HG02840 (cell line): ENCODE measurements around the gene ADARB2.
"Not testable (repeated sequence)": the region's sequence is repeated elsewhere in the genome, so short reads cannot be mapped to it uniquely, and the experiment has no call there.

Experiments used
- ATAC-seq: cut with Tn5 transposase; IDR thresholded peaks from one replicate; pipeline ENCODE4 v1.9.1; 2021; ENCODE audit warnings: mild to moderate bottlenecking, moderate library complexity, moderate number of reproducible peaks; ENCODE audit not compliant: unreplicated experiment, low FRiP score

Gene ADARB2

DNA sequence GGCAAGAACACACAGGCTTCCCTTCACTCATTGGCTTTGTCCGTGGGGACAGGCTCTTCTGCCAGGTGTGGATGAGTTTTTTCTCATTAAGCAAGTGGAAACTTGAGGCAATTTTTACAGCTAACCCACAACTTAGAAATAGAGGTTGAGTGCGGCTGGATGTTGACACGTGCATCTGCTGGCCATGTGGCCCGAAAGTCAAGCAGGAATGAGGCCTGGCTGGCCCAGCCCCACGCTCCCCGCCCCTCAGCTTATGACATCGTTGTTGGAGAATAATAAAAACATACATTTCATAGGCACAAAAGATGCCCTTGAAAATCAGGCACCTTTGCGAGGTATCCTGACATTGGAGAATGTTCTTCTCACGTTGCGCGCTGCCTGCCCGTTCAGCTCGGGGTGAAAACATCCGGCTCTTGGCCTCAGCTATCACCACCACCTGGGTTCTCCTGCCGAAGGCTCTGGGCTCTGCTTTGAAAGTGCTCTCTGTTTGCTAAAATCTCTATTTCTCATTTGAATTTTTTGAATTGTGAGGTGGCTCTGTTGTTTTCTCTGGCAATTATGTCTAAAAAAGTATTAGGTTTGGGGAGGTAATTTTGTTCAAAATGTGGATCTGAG lies 370.4 kb downstream of the ADARB2 start:
- ATAC-seq: no peak

DNA sequence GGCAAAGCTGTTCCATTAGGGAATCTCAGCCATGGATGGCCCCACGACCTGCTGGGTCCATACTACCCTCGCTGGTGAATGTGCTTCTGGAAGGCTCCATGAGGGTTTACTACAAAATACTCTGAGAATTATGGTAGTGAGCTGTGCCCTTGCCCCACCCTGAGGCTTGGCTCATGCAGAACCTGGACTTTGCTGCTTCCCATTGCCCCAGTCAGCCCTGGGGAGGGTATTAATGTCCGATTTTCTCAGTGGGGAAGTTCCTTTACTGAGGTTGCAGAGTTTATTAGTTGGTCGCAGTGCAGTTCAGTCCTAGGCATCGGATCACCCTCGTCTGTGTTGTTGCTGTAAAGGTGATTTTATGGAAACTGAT lies 371.0 kb downstream of the ADARB2 start:
- no peak for ATAC-seq

DNA sequence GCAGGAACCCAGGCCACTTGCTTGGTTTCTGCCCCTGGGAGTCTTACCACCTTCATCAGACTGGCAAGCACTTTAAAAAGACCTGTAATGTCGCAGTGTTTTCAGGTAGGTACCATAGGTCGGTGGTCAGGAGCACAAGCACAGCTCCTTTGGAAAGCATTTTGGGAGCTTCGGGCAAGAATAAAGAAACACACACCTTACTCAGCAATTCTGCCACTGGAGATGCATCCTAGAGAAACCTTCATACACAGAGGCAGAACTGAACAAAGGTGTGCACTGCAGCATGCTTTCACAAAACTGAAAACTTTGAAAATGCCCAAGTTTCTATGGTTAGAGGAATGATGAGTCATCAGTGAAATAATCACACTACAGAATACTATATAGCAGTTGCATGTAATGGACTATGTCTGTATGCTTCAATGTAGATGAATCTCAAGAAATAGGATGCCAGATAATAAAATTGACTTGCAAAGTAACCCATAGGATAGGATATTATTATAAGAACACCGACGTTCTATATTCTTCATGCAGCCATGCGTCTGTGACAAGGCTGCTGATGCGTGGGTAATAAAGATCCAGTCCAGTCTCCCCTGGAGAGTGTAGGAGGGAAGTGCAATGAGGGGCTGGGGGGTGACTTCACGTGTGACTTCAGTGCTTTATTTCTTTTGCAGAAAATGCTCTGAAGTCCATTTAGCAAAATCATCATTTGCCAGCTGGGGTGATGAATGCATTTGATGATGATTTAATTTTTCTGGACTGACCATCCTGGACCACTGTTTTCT lies 371.6 kb downstream of the ADARB2 start:
- no peak for ATAC-seq

DNA sequence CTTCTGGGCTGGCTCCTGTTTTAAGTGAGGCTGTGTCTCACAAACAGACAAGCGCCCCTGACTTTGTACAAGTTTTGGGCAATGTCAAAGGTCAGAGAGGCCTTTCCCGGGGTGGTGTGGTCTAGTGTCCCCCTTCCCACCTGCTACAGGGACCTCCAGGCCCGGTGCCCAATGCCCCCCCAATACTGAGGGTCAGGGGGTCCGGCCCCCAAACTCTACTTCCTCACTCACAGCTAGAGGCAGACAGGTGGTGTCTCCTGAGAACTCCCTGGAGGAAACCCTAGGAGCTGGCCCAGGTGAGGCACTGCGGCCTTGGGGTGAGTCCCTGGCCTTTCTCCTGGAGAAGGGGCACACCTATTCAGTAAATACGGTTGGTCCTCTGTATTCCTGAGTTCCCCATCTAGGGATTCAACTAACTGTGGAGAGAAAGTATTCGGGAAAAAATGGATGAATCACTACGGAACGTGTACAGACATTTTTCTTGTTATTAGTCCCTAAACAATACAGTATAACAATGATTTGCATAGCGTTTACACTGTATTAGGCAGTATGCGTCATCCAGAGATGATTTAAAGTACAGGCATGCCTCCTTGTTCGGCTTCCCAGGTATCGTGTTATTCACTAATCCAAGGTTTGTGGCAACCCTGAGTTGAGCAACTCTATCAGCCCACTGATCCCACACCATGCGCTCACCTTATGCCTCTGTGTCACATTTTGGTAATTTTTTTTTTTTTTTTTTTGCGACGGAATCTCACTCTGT lies 373.0 kb downstream of the ADARB2 start:
- no peak for ATAC-seq

DNA sequence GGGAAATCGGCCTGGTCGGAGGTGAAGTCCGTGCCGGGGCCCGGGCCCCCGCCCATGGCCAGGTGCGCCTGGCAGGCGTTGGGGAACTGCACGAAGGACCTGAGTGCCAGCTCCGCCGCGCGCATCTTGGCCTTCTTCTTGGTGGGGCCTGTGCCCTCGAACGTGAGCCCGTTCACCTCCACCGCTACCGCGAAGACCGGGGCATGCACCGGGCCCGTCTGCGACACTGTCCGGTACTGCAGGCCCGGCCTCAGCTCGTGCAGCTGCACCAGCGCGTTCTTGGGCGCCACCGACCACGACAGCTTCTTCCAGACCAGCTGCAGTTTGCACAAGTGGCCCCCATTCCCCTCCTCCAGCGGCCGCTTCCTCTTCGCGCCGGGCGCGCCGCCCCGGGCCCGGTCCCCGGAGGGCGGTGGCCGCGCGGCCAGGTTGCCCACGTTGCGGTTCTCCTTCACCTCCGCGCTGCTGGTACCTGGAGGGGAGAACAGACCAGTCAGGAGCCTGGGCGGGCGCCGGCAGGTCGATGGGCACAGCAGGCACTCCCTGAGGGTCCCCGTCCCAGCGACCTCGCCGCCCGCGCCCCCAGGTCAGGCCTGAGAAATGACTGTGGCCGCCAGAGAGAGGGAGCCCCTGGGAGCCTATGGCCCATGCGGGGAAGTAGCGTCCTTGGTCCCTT lies 373.7 kb downstream of the ADARB2 start:
- no peak for ATAC-seq

DNA sequence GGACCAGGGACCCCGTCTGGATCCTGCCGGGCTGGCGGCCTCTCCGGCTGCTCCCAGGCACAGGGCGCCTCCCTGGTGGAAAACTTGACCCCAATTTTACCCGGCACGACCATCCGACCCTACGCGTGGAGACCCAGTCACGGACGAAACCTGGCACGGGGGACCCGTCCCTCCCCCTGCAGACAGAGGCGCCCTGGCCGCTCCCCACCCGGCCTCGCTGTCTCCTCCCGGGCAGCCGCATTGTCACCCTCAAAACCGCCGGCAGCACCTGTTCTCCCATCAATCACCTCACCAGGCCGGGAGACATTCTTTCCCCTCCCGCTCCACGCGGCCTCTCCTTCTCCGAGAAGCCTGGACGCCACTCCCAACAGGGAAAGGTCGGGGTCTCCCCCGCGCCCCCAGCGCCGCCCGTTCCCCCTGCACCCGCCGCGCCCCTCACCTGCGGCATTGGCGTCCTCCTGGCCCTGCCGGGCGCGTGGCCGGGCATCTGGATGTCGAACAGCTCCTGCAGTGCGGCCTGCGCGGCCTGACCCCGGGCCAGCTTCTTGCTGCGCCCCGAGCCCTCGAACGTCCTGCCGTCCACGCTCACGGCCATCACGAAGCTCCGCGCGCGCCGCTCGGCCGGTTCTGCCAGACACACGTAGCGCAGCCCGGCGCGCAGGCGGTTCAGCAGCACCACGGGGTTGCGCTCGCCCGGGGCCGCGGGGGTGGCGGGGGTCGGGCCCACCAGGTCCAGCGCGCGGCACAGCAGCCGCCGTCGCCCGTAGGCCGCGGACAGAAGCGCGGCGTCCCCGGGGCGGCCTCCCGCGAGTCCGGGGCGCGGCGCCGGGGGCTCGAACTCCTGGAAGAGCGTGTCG lies 374.5 kb downstream of the ADARB2 start:
- no peak for ATAC-seq

DNA sequence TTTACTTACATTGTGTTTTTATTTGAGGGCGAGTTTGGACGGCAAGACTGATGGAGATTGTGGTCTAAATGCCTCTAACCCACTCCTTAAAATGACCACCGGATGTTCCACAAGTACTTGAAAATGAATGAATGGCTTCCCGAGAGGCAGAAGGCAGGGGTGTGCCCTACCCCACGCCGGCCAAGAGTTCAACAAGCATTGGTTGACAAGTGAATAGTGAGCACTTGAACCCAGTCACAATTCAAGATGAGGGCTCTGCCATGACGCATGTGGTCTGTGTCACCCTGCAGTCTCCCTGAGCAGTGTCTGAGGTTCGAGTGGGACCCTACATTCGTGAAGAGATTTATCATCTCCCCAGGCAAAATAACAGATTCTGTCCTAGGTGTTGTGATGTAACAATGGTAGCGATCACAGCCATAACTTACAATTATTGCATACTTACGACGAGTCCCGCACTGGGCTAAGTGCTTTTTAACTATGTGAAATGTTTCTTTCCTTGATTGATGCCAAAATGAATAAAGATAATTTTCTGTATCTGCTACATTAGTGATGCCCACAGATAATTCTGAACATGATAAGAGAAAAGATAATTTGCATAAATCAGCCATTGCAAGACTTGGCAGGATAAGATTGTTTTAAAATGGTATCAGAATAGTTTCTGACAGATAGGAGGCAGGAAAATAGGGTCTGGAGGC lies 375.8 kb downstream of the ADARB2 start:
- no peak for ATAC-seq

DNA sequence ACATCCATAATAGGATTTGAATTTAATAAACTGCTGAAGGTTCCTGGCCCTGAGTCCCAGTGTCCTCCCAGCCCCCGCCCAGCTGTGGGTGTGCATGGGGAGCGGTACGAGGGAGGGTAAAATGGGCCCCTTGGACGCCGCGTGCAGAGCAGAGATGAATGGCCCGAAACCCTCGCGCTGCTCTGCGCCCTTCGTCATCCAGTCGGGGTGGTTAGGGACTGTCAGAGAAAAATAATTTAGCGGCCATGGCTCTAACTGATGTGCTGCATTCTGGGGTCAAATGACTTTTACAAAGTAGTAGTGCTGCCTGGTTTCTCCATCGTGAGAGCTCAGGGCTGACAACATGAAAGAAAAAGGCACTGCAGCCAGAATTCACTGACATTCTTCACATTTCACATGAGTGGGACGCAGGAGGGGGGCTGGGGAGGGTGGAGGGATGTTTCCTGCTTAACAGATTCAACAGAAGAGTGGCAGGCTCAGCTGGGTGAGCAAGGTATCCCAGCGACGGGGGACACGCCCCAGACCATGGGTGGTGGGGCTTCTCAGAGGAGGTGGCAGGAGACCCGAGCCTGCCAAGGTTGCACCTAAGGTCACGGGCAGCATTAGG lies 376.7 kb downstream of the ADARB2 start:
- no peak for ATAC-seq

DNA sequence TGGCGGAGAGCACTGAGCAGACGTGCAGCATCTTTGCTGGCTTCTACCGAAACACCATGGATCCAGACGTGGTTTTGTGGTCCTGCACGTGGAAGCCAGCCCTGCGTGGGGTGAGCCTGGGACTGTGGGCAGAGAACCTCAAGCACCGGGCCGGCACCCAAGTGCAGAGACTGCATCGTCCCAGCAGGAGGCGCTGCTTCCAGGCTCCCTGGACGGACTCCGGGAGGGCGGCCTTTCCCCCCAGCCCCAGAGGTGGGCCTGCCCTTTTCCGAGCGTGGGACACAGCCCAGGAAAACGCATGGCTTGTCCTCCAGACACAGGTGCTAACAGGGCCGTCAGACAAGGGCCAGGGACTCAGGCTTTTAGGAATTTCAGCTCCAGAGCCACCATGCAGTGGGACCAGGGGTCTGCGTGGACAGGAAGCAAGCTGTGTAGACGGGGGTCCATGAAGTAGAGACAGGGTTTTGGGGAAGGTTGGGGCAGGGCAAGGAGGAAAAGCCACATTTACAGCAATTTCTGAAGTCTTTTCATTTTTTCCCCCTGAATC lies 377.2 kb downstream of the ADARB2 start:
- no peak for ATAC-seq

DNA sequence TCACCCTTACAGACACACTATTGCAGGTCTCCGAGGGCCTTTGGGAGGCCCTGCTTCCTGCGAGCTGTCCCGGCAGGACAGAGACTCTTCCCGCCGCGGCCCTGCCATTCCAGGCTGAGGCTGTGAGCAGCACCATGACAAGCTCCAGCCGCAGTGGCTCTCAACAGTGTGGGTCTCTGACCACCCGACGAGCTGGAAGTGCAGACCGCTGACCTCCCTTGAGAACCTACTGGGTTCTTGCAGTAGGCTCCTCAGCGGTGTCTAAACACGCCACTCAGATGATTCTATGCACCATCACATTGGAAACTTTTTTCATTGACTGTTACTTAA lies 377.7 kb downstream of the ADARB2 start:
- no peak for ATAC-seq

DNA sequence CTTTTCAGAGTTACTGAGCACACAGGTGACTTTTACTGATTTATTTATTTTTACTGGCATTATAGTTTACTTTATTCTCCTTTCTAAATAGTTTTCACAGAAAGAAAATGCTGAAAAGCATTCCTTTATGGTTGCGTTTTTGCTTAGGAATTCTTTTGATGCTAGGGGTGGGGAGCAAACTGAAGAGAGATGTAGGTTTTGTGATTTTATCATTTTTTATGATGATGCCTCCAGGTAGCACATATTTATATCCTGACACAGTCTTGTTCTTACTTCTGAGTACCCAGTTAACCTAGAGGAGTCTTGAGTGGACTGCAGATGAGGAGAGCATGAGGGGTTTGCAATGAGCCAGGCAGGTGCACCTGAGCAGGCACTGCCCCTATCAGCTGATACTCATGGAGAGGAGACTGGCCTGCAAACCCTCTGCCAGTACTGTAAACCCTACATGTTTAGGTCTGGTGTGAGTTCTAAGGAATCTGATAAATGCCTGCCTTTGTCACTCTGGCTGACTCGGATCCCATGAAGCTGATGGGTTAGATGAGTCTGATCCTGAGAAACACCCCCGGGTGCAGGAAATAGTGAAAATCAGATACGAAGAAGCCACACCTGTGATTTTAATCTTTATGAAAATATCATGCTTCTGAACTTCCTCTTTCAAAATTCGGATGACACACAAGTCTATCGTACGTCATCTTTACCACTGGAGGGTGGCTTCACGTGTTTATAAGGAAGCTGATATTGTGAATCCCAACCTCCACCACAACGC lies 378.3 kb downstream of the ADARB2 start:
- ATAC-seq: no peak

DNA sequence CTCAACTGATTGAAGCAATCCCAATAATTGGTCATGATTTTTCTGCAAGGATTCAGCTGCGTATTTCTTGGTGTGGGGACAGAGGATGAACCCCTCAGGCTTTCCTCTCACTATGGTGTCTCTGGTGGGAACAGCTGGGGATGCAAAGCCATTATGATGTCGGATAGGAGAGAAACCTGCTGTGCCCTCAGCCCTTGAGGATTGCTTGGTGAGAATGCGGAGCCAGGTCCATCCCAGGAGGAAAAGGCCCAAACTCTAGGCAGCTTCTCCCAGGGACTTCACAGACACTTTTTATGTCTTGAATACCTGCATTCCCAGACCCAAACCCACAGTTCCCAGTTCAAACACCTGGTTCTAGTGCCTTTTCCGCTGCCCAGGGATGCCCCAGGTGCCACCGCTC lies 379.2 kb downstream of the ADARB2 start:
- no peak for ATAC-seq

DNA sequence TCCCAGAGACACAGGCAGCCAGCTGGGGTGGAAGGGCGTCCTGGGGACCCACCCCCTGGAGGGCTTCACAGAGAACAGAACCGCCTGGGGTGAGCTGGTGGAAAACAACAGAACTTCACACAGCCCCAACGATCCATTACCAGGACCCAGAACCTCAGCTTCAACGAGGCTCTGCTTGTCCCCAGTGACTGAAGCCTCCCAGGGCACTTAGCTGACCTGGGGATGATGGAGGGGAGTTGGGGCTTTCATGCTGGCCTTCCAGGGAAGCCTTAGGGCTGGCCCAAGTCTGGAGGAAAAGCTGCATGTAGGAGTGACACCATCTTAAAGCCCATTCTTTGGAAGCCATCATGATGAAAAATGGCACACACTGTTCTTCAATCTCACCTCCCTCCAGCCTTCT lies 381.0 kb downstream of the ADARB2 start:
- ATAC-seq: no peak

DNA sequence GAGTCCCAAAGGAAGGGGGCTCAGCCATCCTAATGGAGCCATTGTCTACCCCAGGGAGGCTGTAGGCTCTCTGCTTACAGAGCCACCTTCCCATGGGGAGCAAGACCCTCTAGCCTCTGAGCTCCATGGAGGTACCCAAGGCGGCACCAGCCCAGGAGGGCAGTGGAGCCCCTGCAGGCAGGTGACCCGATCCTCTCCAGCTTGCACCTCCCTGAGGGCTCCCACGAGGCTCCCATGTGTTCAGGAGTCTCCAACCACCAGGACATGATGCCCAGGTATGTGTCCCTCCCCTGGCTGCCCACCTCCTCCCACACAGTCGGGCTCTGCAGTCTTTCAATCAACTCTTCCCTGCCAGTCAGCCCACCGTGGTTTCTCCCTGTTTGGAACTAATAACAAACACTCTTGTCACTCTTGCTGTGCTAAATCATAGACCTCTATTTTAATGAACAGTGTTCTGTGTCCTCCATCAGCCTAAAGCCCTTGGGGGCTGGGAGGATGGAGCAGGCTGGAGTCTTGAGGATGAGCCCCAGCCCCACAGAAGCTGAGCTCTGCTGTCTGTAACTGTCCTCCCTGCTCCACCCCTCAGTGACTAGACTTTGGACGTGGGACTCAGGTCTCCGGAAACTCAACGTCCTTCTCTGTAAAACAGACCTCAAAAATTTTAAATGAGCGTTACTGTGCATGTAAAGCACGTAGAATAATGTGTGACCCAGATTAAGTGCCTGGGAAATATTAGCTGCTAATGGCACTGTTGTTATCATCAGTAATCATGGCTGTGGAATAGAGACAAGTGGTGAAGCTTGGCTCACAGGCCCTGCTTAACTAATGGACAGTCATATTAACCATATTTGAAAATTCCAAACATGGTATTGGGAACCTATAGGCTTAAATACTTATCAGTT lies 382.3 kb downstream of the ADARB2 start:
- no peak for ATAC-seq

DNA sequence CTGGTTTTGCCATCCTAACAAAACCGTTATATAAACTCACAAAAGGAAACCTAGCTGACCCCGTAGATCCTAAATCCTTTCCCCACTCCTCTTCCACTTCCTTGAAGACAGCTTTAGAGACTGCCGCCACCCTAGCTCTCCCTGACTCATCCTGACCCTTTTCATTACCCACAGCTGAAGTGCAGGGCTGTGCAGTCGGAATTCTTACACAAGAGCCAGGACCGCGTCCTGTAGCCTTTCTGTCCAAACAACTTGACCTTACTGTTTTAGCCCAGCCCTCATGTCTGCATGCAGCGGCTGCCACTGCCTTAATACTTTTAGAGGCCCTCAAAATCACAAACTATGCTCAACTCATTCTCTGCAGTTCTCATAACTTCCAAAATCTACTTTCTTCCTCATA lies 385.0 kb downstream of the ADARB2 start:
- not testable (repeated sequence) for ATAC-seq

DNA sequence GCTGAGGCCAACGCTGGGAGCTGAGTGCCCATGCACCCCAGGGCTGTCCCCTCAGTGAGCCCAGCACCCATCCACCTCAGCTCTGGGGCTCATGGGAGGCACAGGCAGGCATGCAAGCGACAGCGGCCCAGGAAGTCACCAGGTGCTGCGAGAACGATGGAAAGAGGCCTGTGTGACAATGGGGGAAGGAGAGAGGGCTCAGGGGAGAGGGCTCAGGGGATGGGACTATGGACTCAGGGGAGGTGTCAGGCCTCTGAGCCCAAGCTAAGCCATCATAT lies 388.6 kb downstream of the ADARB2 start:
- no peak for ATAC-seq

DNA sequence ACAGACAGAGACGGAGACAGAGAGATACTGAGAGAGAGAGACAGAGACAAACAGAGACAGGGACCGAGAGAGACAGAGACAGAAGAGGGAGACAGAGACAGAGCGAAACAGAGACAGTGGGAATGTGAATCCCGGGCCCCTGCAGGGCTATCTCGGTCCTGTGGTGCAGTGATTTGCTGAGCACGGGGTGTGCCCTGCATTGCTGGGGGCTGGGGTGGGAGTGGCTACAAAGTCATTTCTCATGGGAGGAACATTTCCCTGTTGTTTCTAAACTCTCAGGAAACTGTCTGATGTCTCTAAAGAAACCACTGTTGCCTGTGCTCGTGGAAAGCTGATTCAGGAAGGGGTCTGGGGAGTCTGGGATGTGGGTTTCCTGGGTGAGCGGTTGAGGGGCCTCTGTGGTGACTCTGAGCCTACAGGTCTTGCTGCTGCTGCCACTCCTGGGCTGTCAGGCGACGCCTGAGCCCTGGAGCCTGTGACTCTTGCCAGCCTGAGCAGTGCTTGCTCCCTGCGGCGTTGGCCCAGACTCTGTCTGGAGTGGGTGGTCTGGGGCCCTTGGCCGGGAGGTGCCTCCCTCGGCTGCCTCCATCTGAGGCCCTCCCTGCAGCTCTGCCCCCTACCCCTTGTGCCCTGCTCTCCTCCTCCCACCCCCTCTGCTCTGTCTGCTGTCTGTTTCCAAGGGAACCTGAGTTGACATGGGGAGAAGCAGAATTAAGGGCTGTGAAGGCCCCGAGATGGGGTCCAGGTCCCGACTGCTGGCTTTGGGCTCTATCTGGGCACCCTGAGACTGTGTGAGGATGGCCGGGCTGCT lies 389.2 kb downstream of the ADARB2 start:
- ATAC-seq: no peak
